HUES48 (cell line): ENCODE results near the gene BACE1-AS.

ENCODE experiments used
- H3K27ac ChIP-seq: one replicate; pipeline ENCODE4 v1.7.0; 2013; ENCODE audit warnings: low read depth, low read length, inconsistent platforms
- H3K27me3 ChIP-seq: 2 replicates; pipeline ENCODE4 v1.6.1; 2013; ENCODE audit warnings: mild to moderate bottlenecking, low read length; ENCODE audit not compliant: control insufficient read depth, insufficient read depth
- H3K36me3 ChIP-seq: 2 replicates; pipeline ENCODE4 v1.6.1; 2013; ENCODE audit warnings: low read length; ENCODE audit not compliant: control insufficient read depth, insufficient read depth
- H3K4me1 ChIP-seq: 2 replicates; pipeline ENCODE4 v1.6.1; 2013; ENCODE audit warnings: mild to moderate bottlenecking, low read length; ENCODE audit not compliant: control insufficient read depth, insufficient read depth
- H3K4me3 ChIP-seq: 2 replicates; pipeline ENCODE4 v1.5.1; 2013; ENCODE audit warnings: mild to moderate bottlenecking, low read depth, low read length
- H3K9ac ChIP-seq: 2 replicates; pipeline ENCODE4 v1.6.1; 2013; ENCODE audit warnings: mild to moderate bottlenecking, low read depth, low read length, moderate library complexity
- H3K9me3 ChIP-seq: 2 replicates; pipeline ENCODE4 v1.6.1; 2013; ENCODE audit warnings: low read length; ENCODE audit not compliant: control insufficient read depth, insufficient read depth

Gene BACE1-AS

DNA sequence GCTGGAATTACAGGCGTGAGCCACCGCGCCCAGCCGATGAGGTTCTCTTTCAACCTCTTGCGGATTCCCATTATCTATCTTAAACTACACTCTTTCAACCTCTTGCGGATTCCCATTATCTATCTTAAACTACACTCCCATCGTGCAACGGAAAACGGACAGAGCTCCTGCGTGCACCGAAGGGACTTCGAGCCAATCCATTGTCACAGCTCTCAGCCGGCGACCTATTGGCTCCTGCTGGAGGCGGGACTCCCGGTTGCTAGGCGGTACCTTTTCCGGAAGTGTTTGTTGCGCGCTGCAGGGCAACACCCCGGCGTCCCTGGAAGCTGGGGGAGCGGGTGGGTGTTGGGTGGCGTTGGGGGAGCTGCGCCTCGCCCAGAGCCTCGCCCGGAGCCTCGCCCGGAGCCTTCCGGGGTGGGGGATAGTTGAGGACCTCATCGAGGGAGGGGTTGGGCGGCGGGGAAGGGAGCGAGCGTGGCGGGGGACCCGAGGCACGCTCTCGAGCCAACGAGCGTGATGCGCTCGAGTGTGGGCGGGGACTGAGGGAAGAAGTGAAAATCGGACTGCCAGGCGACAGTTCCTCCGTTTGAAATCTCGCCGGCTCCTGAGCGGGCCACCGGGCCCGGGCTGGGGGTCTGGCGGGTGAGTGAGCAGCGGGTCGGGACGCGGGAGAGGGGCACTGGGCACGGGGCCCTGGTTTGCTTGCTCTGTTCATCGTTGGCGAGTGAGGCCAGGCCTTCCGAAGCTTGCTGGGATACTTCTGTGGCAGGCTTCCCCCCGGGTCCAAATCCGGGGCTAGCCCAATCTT, 36.6 kb downstream of the BACE1-AS start, which contains the start of gene CEP164:
Gene CEP164 (plus strand): TSS at position 288 of the 808 bp plus-strand sequence. CDS start 10,733 bp downstream, outside the sequence.
- Histone ChIP-seq H3K4me1 (no peaks in the 10 kb centered on the region; the same call in 1 of the 2 replicates), H3K4me3 (peak within 1 kb of the TSS; percentile 77), H3K27me3 (no peaks in the 10 kb centered on the region), H3K27ac (peak within 1 kb of the TSS; percentile 73), H3K9ac (no peak within 1 kb of the TSS), H3K36me3 (no peaks in the 10 kb centered on the region), H3K9me3 (no peaks in the 10 kb centered on the region)

DNA sequence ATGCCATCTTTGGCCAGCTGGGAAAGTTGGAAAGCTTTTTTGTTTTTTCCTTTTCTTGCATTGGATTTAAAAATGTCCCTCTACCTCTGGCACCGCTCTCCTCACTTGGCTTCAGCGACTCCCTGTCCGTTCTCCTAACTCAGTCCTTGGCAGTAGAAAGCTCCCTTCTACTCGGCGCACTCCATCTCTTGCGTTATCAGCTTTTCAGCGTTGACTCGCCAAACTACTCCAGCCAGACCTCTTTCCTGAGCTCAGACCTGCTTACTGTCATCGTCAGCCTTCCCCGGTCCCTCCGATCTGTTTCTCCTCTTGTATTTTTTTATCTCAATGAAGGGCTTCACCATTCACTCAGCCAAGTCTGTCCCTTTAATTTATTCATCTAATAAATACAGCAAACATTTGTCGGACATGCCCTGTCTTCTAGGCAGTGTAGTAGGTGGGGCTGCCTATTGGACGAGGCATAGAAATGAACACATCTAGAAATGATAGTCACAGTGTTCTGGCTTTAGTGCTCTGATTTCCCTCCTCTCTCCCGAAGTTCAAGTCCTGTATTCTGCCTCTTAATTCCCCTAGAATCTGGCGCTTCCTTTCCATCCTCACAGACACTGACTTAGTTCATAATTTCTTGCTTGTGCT, 37.3 kb downstream of the BACE1-AS start:
- Histone ChIP-seq H3K4me1 (no peaks in the 10 kb centered on the region; the same call in 1 of the 2 replicates), H3K27ac (peak overlapping the region; percentile 73), H3K9ac (no peak overlapping the region), H3K4me3 (peak overlapping the region; percentile 77), H3K27me3 (no peaks in the 10 kb centered on the region), H3K9me3 (no peaks in the 10 kb centered on the region), H3K36me3 (no peaks in the 10 kb centered on the region)

DNA sequence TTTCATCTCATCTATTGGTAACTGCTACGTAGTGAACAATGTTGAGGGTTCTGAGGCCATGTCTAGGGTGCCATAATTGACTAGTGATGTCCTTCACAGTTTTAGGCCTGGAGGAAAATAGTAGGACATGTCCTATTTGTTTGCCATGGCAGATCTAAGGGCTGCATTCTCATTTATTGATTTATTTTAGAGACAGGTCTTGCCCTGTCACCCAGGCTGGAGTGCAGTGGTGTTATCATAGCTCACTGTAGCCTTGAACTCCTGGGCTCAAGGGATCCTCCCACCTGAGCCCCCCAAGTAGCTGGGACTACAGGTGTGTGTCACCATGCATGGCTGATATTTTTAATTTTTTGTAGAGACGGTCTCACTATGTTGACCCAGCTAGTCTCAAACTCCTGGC, 41.7 kb downstream of the BACE1-AS start:
- Histone ChIP-seq H3K9ac (no peak overlapping the region), H3K4me3 (no peak overlapping the region), H3K27me3 (no peaks in the 10 kb centered on the region), H3K36me3 (peaks cover 13% of the 10 kb centered on the region; the same call in 1 of the 2 replicates), H3K27ac (no peak overlapping the region), H3K4me1 (no peaks in the 10 kb centered on the region; the same call in 1 of the 2 replicates), H3K9me3 (no peaks in the 10 kb centered on the region)

GRCh38 chr11:117333917-117334316, 42.8 kb downstream of the BACE1-AS start:
- Histone ChIP-seq H3K9ac (no peak overlapping the region), H3K27ac (no peak overlapping the region), H3K9me3 (no peaks in the 10 kb centered on the region), H3K4me1 (no peaks in the 10 kb centered on the region), H3K36me3 (peaks cover 15% of the 10 kb centered on the region; the same call in 1 of the 2 replicates), H3K4me3 (no peak overlapping the region), H3K27me3 (no peaks in the 10 kb centered on the region)

DNA sequence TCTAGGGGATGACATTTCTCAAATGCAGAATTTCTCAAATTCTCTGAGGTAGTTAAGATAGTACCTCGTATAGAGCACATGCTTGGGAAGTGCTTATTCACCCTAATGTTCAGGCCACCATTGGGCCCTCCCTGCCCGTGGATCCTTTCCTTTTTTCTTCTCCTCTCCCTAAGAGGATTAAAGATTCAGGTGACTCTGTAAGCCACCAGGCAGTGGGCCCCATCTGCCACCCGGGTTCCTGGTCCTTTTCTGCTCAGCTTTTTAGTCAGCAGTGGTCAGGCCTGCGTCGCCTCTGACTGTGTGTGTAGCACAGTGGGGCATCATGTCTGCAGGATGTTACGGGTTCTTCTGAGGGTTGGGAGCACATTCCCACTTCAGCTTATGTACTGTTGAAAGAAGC, 43.8 kb downstream of the BACE1-AS start:
- Histone ChIP-seq H3K27me3 (no peaks in the 10 kb centered on the region), H3K4me3 (no peak overlapping the region), H3K36me3 (peaks cover 15% of the 10 kb centered on the region; the same call in 1 of the 2 replicates), H3K27ac (no peak overlapping the region), H3K4me1 (no peaks in the 10 kb centered on the region), H3K9ac (no peak overlapping the region), H3K9me3 (no peaks in the 10 kb centered on the region)

GRCh38 chr11:117335399-117335798, 44.3 kb downstream of the BACE1-AS start:
- H3K4me3 ChIP-seq, result no peak overlapping the region
- H3K4me1 ChIP-seq, result no peaks in the 10 kb centered on the region
- no peak overlapping the region for H3K9ac ChIP-seq
- peaks cover 19% of the 10 kb centered on the region; the same call in 1 of the 2 replicates for H3K36me3 ChIP-seq
- H3K27ac ChIP-seq, result no peak overlapping the region
- H3K27me3 ChIP-seq, result no peaks in the 10 kb centered on the region
- no peaks in the 10 kb centered on the region for H3K9me3 ChIP-seq

GRCh38 chr11:117337076-117337475, 45.9 kb downstream of the BACE1-AS start:
- Histone ChIP-seq H3K9me3 (no peaks in the 10 kb centered on the region), H3K27ac (no peak overlapping the region), H3K27me3 (no peaks in the 10 kb centered on the region), H3K4me1 (no peaks in the 10 kb centered on the region), H3K9ac (no peak overlapping the region), H3K4me3 (no peak overlapping the region), H3K36me3 (peaks cover 21% of the 10 kb centered on the region; the same call in 1 of the 2 replicates)
